ENCODE results near the gene OR8K3.

Gene OR8K3

GRCh38 chr11:56345739-56346138 is 30.8 kb downstream of the OR8K3 start, which contains the start of gene OR8K1:
Gene OR8K1, plus strand, starts transcription at chr11:56346039. Its CDS starts 0 bp downstream, at chr11:56346039.
- no peak for DNase-seq (ENCODE audit: low read depth in 1 of 2, low spot score in 1 of 2)
- Histone ChIP-seq H3K27me3 (ENCODE audit: insufficient read depth, poor library complexity, severe bottlenecking) (no peaks in the 10 kb centered on the region), H3K4me3 (replicated peaks; ENCODE audit: insufficient read depth, low read length) (no peak within 1 kb of the TSS), H3K27ac (replicated peaks) (no peak within 1 kb of the TSS)
- TF ChIP-seq SPI1 (IDR thresholded peaks at IDR 0.05; ENCODE audit: borderline replicate concordance, low read depth) (no peak), REST (IDR thresholded peaks at IDR 0.05; ENCODE audit: insufficient replicate concordance, low read depth) (no peak), CTCF (IDR thresholded peaks at IDR 0.05; ENCODE audit: insufficient read depth, low read length) (no peak), GABPA (IDR thresholded peaks at IDR 0.05; ENCODE audit: low read depth) (no peak), POLR2AphosphoS5 (IDR thresholded peaks at IDR 0.05; ENCODE audit: low read depth) (no peak)

GRCh38 chr11:56353991-56354390 is 39.0 kb downstream of the OR8K3 start, which contains the start of gene OR8J1:
Gene OR8J1, plus strand, starts transcription at chr11:56354291. Its CDS starts 5,956 bp downstream, at chr11:56360247.
- H3K4me3 ChIP-seq (replicated peaks; ENCODE audit: insufficient read depth, low read length) = no peak within 1 kb of the TSS
- no peak for DNase-seq (ENCODE audit: low read depth in 1 of 2, low spot score in 1 of 2)
- no peaks in the 10 kb centered on the region for H3K27me3 ChIP-seq (ENCODE audit: insufficient read depth, poor library complexity, severe bottlenecking)
- H3K27ac ChIP-seq (replicated peaks) = no peak within 1 kb of the TSS
- TF ChIP-seq POLR2AphosphoS5 (IDR thresholded peaks at IDR 0.05; ENCODE audit: low read depth) (no peak), GABPA (IDR thresholded peaks at IDR 0.05; ENCODE audit: low read depth) (no peak), CTCF (IDR thresholded peaks at IDR 0.05; ENCODE audit: insufficient read depth, low read length) (no peak), REST (IDR thresholded peaks at IDR 0.05; ENCODE audit: insufficient replicate concordance, low read depth) (no peak), SPI1 (IDR thresholded peaks at IDR 0.05; ENCODE audit: borderline replicate concordance, low read depth) (no peak)
